WTC11 (cell line): ENCODE data around the gene CSTF1. TPM values are rescaled to one million over a fixed set of nuclear protein-coding genes. Genes with fewer than 3 reads are reported as not detected.

Experiments
- ATAC-seq: fragments of 200-7000 bp; cut with Tn5 transposase; 2 replicates; pipeline ENCODE4 v1.10.0; 2021; ENCODE audit warnings: mild to moderate bottlenecking, moderate library complexity
- CTCF ChIA-PET: fragments of 300-600 bp; sonication (Branson Sonifier 250); formaldehyde crosslinking; loops from one replicate; lab custom pipeline; 2021; ENCODE audit warnings: antibody characterized with exemption; lab: Charles Lee
- POLR2A ChIA-PET: fragments of 350-600 bp; sonication (Branson Sonifier 250); formaldehyde crosslinking; loops from one replicate; lab custom pipeline; 2021; ENCODE audit warnings: antibody characterized with exemption; lab: Charles Lee
- DNase-seq: peaks from one replicate; pipeline ENCODE4 v3.0.0; 2021; ENCODE audit warnings: low spot score
- H3K27ac Mint-ChIP-seq: 2 replicates; pipeline ENCODE4 v1.8.0; 2021; ENCODE audit warnings: mixed read lengths
- H3K27me3 Mint-ChIP-seq: 2 replicates; pipeline ENCODE4 v1.8.0; 2021; ENCODE audit warnings: low read depth, mild to moderate bottlenecking, moderate library complexity, mixed read lengths
- H3K36me3 Mint-ChIP-seq: 2 replicates; pipeline ENCODE4 v1.8.0; 2021; ENCODE audit warnings: mixed read lengths
- H3K4me1 Mint-ChIP-seq: 2 replicates; pipeline ENCODE4 v1.8.0; 2022; ENCODE audit warnings: mixed read lengths
- H3K4me3 Mint-ChIP-seq: 2 replicates; pipeline ENCODE4 v1.8.0; 2021; ENCODE audit warnings: mild to moderate bottlenecking, moderate library complexity, mixed read lengths
- H3K9me3 Mint-ChIP-seq: 2 replicates; pipeline ENCODE4 v1.8.0; 2021; ENCODE audit warnings: mixed read lengths
- CBFB ChIP-seq: sonication (generic); formaldehyde crosslinking; IDR thresholded peaks from 2 replicates; pipeline ENCODE4 v1.8.1; 2022; ENCODE audit warnings: mild to moderate bottlenecking, low read depth, missing genetic modification reagents
- CTCF ChIP-seq: fragments of 200-600 bp; IDR thresholded peaks from 2 replicates; pipeline ENCODE4 v1.8.0; 2022; ENCODE audit warnings: antibody characterized with exemption
- E2F5 ChIP-seq: sonication (generic); formaldehyde crosslinking; IDR thresholded peaks from 2 replicates; pipeline ENCODE4 v1.8.1; 2022; ENCODE audit warnings: mild to moderate bottlenecking, moderate library complexity, missing genetic modification reagents
- ELF4 ChIP-seq: sonication (generic); formaldehyde crosslinking; IDR thresholded peaks from 2 replicates; pipeline ENCODE4 v1.8.1; 2022; ENCODE audit warnings: low read depth, mild to moderate bottlenecking, moderate library complexity, missing genetic modification reagents
- FOXJ3 ChIP-seq: sonication (generic); formaldehyde crosslinking; IDR thresholded peaks from 2 replicates; pipeline ENCODE4 v1.9.0; 2021; ENCODE audit warnings: missing genetic modification reagents, mild to moderate bottlenecking, borderline replicate concordance
- FOXK1 ChIP-seq: sonication (generic); formaldehyde crosslinking; IDR thresholded peaks from 2 replicates; pipeline ENCODE4 v1.8.0; 2022; ENCODE audit warnings: mild to moderate bottlenecking, moderate library complexity, missing genetic modification reagents
- GRHL2 ChIP-seq: fragments of 250-450 bp; sonication (Bioruptor Pico); IDR thresholded peaks from 2 replicates; pipeline ENCODE4 v1.8.0; 2022; ENCODE audit warnings: mild to moderate bottlenecking, moderate library complexity; ENCODE audit not compliant: insufficient replicate concordance, severe bottlenecking
- HMGA2 ChIP-seq: fragments of 250-450 bp; sonication (Bioruptor Pico); IDR thresholded peaks from 2 replicates; pipeline ENCODE4 v1.4.0; 2021; ENCODE audit warnings: mild to moderate bottlenecking, moderate library complexity
- IRF2 ChIP-seq: sonication (generic); formaldehyde crosslinking; IDR thresholded peaks from 2 replicates; pipeline ENCODE4 v1.8.0; 2022; ENCODE audit warnings: low read depth, missing genetic modification reagents, borderline replicate concordance
- JUN ChIP-seq: sonication (generic); formaldehyde crosslinking; IDR thresholded peaks from 2 replicates; pipeline ENCODE4 v1.8.0; 2023; ENCODE audit warnings: mild to moderate bottlenecking, missing genetic modification reagents
- NR1H2 ChIP-seq: sonication (generic); formaldehyde crosslinking; IDR thresholded peaks from 2 replicates; pipeline ENCODE4 v1.9.0; 2021; ENCODE audit warnings: mild to moderate bottlenecking, moderate library complexity, missing genetic modification reagents
- NR2C2 ChIP-seq: sonication (generic); formaldehyde crosslinking; IDR thresholded peaks from 2 replicates; pipeline ENCODE4 v1.8.0; 2022; ENCODE audit warnings: mild to moderate bottlenecking, missing genetic modification reagents
- NR3C1 ChIP-seq: sonication (generic); formaldehyde crosslinking; conservative IDR thresholded peaks from 2 replicates; pipeline ENCODE4 v1.8.1; 2023; ENCODE audit warnings: low read depth, mild to moderate bottlenecking, missing genetic modification reagents
- PRDM15 ChIP-seq: sonication (generic); formaldehyde crosslinking; IDR thresholded peaks from 2 replicates; pipeline ENCODE4 v1.8.0; 2022; ENCODE audit warnings: missing genetic modification reagents
- SMAD3 ChIP-seq: sonication (generic); formaldehyde crosslinking; IDR thresholded peaks from 2 replicates; pipeline ENCODE4 v1.8.0; 2022; ENCODE audit warnings: missing genetic modification reagents, mild to moderate bottlenecking, borderline replicate concordance
- TEAD4 ChIP-seq: sonication (generic); formaldehyde crosslinking; IDR thresholded peaks from 2 replicates; pipeline ENCODE4 v1.8.0; 2022; ENCODE audit warnings: mild to moderate bottlenecking, missing genetic modification reagents
- ZNF425 ChIP-seq: fragments of 250-450 bp; sonication (Bioruptor Pico); conservative IDR thresholded peaks from 2 replicates; pipeline ENCODE4 v1.9.0; 2021; ENCODE audit warnings: mild to moderate bottlenecking
- ZNF671 ChIP-seq: fragments of 250-450 bp; sonication (Bioruptor Pico); IDR thresholded peaks from 2 replicates; pipeline ENCODE4 v1.8.0; 2021; ENCODE audit warnings: mild to moderate bottlenecking
- total RNA-seq: library from RNA; stranded (reverse); gene quantifications from 3 replicates; pipeline ENCODE4 v1.2.3, GENCODE V29; 2021
- TF ChIP-seq, protein P1 (sequence below): sonication (generic); formaldehyde crosslinking; IDR thresholded peaks from 2 replicates; pipeline ENCODE4 v1.8.1; 2023; ENCODE audit warnings: mild to moderate bottlenecking, missing genetic modification reagents, moderate library complexity
- TF ChIP-seq, protein P2 (sequence below): sonication (generic); formaldehyde crosslinking; IDR thresholded peaks from 2 replicates; pipeline ENCODE4 v1.8.0; 2023; ENCODE audit warnings: missing genetic modification reagents
- TF ChIP-seq, protein P3 (sequence below): fragments of 250-450 bp; sonication (Bioruptor Pico); IDR thresholded peaks from 2 replicates; pipeline ENCODE4 v1.9.0; 2021; ENCODE audit warnings: mild to moderate bottlenecking, borderline replicate concordance

Gene CSTF1
- total RNA-seq, 1 experiment from 2014 or later = 58.5 TPM

DNA sequence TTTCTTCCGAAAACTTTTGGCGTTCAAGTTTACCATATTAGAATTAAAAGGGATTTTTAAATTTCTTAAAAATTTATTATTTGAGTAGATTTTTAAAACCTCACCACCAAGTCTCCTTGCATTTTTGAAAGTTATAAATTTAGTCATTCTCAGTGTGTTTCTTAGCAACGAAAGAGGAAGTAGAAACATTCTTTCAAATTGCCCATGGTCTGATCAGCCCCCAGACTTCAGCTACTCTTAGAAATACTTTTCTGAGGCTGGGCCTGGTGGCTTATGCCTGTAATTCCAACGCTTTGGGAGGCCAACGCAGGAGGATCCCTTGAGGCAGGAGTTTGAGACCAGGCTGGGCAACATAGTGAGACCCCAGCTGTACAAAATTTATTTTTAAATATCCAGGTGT lies 60.9 kb downstream of the CSTF1 start:
- Mint-ChIP-seq H3K4me3 (no peak overlapping the region), H3K9me3 (no peaks in the 10 kb centered on the region), H3K27me3 (peaks cover 10% of the 10 kb centered on the region; the same call in 1 of the 2 replicates), H3K36me3 (no peaks in the 10 kb centered on the region), H3K4me1 (no peaks in the 10 kb centered on the region), H3K27ac (no peak overlapping the region)
- POLR2A ChIA-PET = no interaction called here
- CTCF ChIA-PET = no interaction called here
- no peak for TF ChIP-seq CTCF
- TF ChIP-seq NR2C2 (CRISPR knock-in tag) = no peak
- no peak for TF ChIP-seq ZNF671 (CRISPR knock-in tag)
- TF ChIP-seq ZNF425 (CRISPR knock-in tag) = no peak
- TF ChIP-seq ELF4 (CRISPR knock-in tag) = no peak
- TF ChIP-seq, protein P1, sequence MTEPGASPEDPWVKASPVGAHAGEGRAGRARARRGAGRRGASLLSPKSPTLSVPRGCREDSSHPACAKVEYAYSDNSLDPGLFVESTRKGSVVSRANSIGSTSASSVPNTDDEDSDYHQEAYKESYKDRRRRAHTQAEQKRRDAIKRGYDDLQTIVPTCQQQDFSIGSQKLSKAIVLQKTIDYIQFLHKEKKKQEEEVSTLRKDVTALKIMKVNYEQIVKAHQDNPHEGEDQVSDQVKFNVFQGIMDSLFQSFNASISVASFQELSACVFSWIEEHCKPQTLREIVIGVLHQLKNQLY (CRISPR knock-in tag) = no peak
- TF ChIP-seq, protein P2, sequence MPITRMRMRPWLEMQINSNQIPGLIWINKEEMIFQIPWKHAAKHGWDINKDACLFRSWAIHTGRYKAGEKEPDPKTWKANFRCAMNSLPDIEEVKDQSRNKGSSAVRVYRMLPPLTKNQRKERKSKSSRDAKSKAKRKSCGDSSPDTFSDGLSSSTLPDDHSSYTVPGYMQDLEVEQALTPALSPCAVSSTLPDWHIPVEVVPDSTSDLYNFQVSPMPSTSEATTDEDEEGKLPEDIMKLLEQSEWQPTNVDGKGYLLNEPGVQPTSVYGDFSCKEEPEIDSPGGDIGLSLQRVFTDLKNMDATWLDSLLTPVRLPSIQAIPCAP = no peak
- TF ChIP-seq E2F5 = no peak
- TF ChIP-seq NR1H2 (CRISPR knock-in tag) = no peak
- no peak for TF ChIP-seq HMGA2
- TF ChIP-seq CBFB (CRISPR knock-in tag) = no peak
- no peak for TF ChIP-seq JUN (CRISPR knock-in tag)
- no peak for TF ChIP-seq NR3C1 (CRISPR knock-in tag)
- no peak for TF ChIP-seq GRHL2 (CRISPR knock-in tag)
- no peak for DNase-seq
- no peak for ATAC-seq

- Mint-ChIP-seq H3K27ac (no peak overlapping the region), H3K36me3 (no peaks in the 10 kb centered on the region), H3K9me3 (no peaks in the 10 kb centered on the region), H3K4me3 (no peak overlapping the region), H3K4me1 (no peaks in the 10 kb centered on the region), H3K27me3 (peaks cover 10% of the 10 kb centered on the region; the same call in 1 of the 2 replicates)
- POLR2A ChIA-PET = no interaction called here
- DNase-seq (no peak), ATAC-seq (no peak)
- CTCF ChIA-PET = interaction anchor here (0.5 kb wide), 1 partner anchor 1775 kb away, joined by 3 read pairs; no protein-coding TSS in a partner anchor
- TF ChIP-seq PRDM15 (no peak), FOXK1 (no peak), FOXJ3 (no peak), IRF2 (CRISPR knock-in tag) (no peak), SMAD3 (CRISPR knock-in tag) (no peak), TEAD4 (CRISPR knock-in tag) (no peak)
- TF ChIP-seq, protein P3, sequence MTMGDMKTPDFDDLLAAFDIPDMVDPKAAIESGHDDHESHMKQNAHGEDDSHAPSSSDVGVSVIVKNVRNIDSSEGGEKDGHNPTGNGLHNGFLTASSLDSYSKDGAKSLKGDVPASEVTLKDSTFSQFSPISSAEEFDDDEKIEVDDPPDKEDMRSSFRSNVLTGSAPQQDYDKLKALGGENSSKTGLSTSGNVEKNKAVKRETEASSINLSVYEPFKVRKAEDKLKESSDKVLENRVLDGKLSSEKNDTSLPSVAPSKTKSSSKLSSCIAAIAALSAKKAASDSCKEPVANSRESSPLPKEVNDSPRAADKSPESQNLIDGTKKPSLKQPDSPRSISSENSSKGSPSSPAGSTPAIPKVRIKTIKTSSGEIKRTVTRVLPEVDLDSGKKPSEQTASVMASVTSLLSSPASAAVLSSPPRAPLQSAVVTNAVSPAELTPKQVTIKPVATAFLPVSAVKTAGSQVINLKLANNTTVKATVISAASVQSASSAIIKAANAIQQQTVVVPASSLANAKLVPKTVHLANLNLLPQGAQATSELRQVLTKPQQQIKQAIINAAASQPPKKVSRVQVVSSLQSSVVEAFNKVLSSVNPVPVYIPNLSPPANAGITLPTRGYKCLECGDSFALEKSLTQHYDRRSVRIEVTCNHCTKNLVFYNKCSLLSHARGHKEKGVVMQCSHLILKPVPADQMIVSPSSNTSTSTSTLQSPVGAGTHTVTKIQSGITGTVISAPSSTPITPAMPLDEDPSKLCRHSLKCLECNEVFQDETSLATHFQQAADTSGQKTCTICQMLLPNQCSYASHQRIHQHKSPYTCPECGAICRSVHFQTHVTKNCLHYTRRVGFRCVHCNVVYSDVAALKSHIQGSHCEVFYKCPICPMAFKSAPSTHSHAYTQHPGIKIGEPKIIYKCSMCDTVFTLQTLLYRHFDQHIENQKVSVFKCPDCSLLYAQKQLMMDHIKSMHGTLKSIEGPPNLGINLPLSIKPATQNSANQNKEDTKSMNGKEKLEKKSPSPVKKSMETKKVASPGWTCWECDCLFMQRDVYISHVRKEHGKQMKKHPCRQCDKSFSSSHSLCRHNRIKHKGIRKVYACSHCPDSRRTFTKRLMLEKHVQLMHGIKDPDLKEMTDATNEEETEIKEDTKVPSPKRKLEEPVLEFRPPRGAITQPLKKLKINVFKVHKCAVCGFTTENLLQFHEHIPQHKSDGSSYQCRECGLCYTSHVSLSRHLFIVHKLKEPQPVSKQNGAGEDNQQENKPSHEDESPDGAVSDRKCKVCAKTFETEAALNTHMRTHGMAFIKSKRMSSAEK (CRISPR knock-in tag) = no peak
Measured at GRCh38 chr20:56454754-56455153, 62.3 kb downstream of the CSTF1 start.
